ENCODE results near the gene MAST4. TPM values are rescaled to one million over a fixed set of nuclear protein-coding genes. Genes with fewer than 3 reads are reported as not detected.
A peak's percentile ranks its signal among the peaks of the same experiment; 100 is the strongest.

Gene MAST4
- total and polyA plus RNA-seq, 12 donors, result 29.6 to 93.3 (median 76.6) TPM

DNA sequence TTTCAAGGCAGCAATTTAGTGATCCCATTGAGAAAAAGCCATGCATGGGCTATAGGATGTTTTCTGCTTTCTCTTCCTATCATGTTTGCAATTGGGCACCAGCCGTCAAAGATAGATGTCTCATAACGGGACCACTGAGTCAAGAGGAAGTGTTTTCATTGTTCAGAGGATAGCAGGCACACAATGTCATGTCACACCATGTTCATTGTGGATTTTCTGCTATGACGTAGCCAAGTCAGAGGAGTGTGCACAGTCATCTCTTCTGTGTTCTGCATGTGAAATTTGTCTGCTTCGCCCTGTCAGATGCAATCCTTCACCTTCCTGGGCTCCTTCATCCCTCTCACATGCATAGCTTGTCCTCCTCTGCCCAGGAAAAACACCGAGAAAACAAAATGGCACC, 494.4 kb downstream of the MAST4 start:
- peaks cover 9 to 75% (median 44%) of the 10 kb centered on the region in 9 donors for H3K4me1 ChIP-seq
- no peak overlapping the region for H3K4me3 ChIP-seq
- DNase-seq, result no peak
- intact Hi-C loops (cut with DNase I), result loop anchor here in 1 of 10 donors (10.0 kb wide), 1 partner anchor 86 kb away; no protein-coding TSS in a partner anchor
- H3K27ac ChIP-seq, result no peak overlapping the region
- no peak for ATAC-seq
- no peaks in the 10 kb centered on the region for H3K27me3 ChIP-seq
- no peaks in the 10 kb centered on the region for H3K9me3 ChIP-seq
- TF ChIP-seq, protein P1, sequence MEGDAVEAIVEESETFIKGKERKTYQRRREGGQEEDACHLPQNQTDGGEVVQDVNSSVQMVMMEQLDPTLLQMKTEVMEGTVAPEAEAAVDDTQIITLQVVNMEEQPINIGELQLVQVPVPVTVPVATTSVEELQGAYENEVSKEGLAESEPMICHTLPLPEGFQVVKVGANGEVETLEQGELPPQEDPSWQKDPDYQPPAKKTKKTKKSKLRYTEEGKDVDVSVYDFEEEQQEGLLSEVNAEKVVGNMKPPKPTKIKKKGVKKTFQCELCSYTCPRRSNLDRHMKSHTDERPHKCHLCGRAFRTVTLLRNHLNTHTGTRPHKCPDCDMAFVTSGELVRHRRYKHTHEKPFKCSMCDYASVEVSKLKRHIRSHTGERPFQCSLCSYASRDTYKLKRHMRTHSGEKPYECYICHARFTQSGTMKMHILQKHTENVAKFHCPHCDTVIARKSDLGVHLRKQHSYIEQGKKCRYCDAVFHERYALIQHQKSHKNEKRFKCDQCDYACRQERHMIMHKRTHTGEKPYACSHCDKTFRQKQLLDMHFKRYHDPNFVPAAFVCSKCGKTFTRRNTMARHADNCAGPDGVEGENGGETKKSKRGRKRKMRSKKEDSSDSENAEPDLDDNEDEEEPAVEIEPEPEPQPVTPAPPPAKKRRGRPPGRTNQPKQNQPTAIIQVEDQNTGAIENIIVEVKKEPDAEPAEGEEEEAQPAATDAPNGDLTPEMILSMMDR (IDR thresholded peaks at IDR 0.05), result no peak
- peaks cover 0 to 9% (median 0%) of the 10 kb centered on the region in 9 donors for H3K36me3 ChIP-seq
- WGBS, 2 donors, result 95% methylated on average over 5 of the region's 5 CpGs

DNA sequence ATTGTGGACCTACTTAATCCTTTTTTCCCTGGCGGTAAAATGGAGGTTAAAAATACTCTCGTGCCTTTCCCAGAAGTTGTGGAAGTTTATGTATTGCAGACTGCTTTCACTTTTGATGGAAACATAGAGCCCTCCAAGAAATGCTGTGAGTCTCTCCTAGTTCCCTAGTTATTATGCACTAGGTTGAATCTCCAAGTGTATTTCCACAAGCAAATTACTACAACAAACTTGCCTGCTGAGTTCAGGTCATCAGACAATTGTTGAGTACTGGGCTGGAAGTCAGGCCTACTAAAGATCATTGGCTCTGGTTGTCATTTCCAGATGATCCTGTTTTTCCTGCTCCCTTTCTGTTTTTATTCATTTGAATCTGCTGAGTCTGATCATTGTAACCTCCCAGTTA, 496.3 kb downstream of the MAST4 start:
- peaks cover 0 to 9% (median 0%) of the 10 kb centered on the region in 9 donors for H3K36me3 ChIP-seq
- H3K9me3 ChIP-seq, result no peaks in the 10 kb centered on the region
- H3K4me3 ChIP-seq, result peak overlapping the region in 2 of 10 donors; percentile 2 to 6
- ATAC-seq, result peak in 1 of 8 donors; percentile 11
- peaks cover 12 to 77% (median 49%) of the 10 kb centered on the region in 9 donors for H3K4me1 ChIP-seq
- TF ChIP-seq, protein P1 (IDR thresholded peaks at IDR 0.05), result no peak
- intact Hi-C loops (cut with DNase I), result loop anchor here in 1 of 10 donors (10.0 kb wide), 1 partner anchor 88 kb away; no protein-coding TSS in a partner anchor
- 10 to 15% methylated on average over 2 of the region's 2 CpGs for WGBS, 2 donors
- no peak for DNase-seq
- H3K27ac ChIP-seq, result peak overlapping the region in 9 of 10 donors; percentile 17 to 80 (median 61)
- no peaks in the 10 kb centered on the region for H3K27me3 ChIP-seq

DNA sequence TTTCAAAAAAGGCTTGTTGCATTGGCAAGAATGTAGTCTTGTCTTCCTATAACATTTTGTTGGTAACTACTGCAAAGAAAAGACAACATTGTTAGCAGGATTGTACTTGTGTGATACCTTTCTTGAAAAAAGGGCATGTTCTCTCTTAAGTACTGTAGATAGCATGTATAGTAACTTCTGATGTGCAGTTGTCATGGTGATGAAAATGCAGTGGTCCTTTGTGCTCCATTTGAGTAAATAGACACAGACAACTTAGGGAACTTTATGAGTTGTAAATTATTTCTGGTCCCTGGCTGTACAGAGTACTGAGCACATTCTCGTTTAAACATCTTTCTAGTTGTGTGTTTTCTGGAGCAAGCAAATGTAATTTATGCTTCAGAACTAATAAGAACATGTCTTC, 497.1 kb downstream of the MAST4 start:
- Histone ChIP-seq H3K27ac (peak overlapping the region in 5 of 10 donors; percentile 61 to 80 (median 66)), H3K4me1 (peaks cover 12 to 77% (median 49%) of the 10 kb centered on the region in 9 donors), H3K27me3 (no peaks in the 10 kb centered on the region), H3K36me3 (peaks cover 0 to 9% (median 0%) of the 10 kb centered on the region in 9 donors), H3K9me3 (no peaks in the 10 kb centered on the region), H3K4me3 (no peak overlapping the region)
- TF ChIP-seq, protein P1 (IDR thresholded peaks at IDR 0.05), result no peak
- WGBS, 2 donors, result 82 to 87% methylated on average over 1 of the region's 1 CpG
- DNase-seq (no peak), ATAC-seq (no peak)
- intact Hi-C loops (cut with DNase I), result loop anchor here in 2 of 10 donors (1.0 to 10.0 kb wide), 2 partner anchors 88 to 90 kb away; no protein-coding TSS in a partner anchor

DNA sequence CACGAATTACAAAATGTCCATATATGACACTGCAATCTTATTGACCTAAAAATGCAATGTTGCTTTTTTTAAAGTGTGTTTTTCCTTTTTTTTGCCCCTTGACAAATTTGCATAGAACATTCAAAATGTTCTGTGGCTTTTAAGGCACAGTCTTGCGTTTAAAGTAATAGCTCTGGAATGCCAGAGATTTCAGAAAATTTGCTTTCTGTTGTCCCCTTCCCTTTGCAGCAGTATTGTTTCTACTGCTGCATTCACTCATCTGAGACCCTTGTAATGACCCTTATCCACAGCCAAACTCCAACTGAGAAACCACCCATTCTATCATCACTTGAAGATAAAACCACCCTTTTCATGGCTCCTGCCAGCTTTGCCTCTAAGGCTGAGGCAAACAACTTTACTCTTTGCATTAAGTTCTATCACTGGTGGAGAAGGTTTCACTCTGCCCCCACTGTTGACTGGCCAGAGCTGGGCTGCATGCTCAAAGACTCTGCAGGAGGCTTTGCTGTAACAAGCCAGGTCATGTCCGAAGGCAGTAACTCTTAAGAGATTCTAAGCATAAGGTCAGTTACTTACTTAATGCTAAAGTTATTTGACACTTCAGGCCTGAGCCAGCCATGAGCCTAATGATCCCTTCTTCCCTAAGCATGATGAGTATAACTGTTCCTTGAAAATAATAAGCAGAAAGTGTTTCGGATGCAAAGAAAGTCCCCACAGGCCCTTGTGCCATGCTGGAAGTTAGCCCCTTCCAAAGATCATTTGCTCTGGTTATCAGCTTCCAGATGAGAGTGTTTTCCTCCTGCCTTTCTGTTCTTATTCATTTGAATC, 498.5 kb downstream of the MAST4 start:
- ATAC-seq (peak in 7 of 8 donors; percentile 35 to 64 (median 57)), DNase-seq (no peak)
- intact Hi-C loops (cut with DNase I), result loop anchor here in 4 of 10 donors (5.0 to 10.0 kb wide), 4 partner anchors 32 to 92 kb away; no protein-coding TSS in a partner anchor
- 50 to 51% methylated on average over 4 of the region's 4 CpGs for WGBS, 2 donors
- Histone ChIP-seq H3K36me3 (peaks cover 0 to 9% (median 0%) of the 10 kb centered on the region in 9 donors), H3K27ac (peak overlapping the region; percentile 51 to 83 (median 76)), H3K27me3 (no peaks in the 10 kb centered on the region), H3K4me1 (peaks cover 12 to 71% (median 49%) of the 10 kb centered on the region in 9 donors), H3K4me3 (peak overlapping the region in 2 of 10 donors; percentile 21 to 25), H3K9me3 (no peaks in the 10 kb centered on the region)
- TF ChIP-seq, protein P1 (IDR thresholded peaks at IDR 0.05), result no peak
